NCI-H128 (cell line): ENCODE measurements around the gene MAZ.

Source experiments
- DNase-seq: peaks from one replicate; lab custom pipeline; 2025; ENCODE audit not compliant: unreplicated experiment; lab: John Stamatoyannopoulos, UW

The MAZ gene

DNA sequence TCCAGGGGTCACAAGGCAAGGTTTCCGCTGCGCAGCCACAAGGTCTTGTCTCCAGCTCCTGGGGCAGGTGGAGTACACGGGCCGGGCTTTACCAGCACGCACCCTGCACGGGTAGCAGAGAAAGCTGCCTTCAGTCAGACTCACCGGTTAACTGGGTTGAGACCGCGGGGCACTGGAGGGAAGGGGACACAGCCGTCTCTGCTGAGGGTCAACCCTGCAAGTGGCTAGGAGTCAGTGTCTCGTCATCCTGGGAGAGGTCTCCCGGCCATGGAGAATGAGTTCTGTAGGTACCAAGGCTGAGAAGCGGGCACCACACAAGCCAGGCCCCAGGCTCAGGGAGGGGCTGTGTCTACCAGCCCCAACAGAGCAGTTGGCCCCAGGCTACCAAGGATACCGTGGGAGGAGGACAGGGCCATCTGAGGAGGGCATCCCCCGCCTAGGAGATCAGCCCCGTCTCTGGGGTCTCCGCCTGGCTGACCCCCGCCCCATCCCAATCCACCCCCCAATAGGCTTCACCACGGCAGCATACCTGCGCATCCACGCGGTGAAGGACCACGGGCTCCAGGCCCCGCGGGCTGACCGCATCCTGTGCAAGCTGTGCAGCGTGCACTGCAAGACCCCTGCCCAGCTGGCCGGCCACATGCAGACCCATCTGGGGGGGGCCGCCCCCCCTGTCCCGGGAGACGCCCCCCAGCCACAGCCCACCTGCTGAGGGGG is 2.9 kb downstream of the MAZ start:
- no peak for DNase-seq

DNA sequence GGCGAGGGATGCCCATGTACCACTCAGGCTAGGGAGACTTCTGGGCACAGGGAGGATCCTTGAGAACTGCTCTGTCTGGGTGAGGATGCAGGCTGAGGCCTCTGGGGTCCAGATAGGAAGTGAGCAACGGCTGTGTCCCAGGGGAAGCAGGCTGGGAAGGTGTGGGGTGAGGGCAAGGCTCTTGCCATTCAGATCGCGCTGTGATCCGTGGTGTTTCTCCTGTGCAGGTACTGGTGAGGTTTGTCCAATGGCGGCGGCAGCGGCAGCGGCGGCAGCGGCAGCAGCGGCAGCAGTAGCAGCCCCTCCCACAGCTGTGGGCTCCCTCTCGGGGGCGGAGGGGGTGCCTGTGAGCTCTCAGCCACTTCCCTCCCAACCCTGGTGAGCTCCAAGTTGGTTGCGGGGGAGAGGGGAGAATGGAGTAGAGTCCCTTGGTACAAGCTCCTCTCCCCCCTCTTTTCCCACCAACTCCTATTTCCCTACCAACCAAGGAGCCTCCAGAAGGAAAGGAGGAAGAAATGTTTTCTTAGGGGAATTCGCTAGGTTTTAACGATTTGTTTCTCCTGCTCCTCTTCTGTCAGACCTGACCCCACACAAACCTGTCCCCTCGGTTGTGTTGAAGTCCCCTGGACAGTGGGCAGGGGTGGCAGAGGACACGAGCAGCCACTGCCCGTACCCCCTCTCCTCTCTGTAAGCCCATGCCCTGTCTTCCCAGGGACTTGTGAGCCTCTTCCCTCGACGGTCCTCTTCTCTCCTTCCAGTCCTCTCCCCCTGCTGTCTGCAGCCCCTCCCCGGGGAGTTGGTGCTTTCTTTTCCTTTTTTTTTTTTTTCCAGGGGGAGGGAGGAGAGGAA is 3.7 kb downstream of the MAZ start:
- no peak for DNase-seq

DNA sequence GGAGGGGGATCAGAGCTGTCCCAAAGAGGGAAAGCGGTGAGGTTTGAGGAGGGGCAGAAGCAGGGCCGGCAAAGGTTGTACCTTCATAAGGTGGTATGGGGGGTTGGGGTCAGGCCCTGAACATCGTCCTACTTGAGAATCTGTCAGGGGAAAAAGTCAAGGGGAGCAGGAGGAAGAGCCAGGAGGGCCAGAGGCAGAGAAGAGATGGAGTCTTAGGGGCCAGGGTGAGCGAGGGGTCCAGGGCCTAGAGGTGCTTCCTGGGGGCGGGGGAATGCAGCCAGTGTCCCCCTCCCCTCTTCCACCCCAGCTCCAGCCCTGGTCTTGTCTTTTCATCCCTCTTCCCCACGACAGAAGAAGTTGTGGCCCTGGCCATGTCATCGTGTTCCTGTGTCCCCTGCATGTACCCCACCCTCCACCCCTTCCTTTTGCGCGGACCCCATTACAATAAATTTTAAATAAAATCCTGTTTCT is 4.4 kb downstream of the MAZ start:
- no peak for DNase-seq

DNA sequence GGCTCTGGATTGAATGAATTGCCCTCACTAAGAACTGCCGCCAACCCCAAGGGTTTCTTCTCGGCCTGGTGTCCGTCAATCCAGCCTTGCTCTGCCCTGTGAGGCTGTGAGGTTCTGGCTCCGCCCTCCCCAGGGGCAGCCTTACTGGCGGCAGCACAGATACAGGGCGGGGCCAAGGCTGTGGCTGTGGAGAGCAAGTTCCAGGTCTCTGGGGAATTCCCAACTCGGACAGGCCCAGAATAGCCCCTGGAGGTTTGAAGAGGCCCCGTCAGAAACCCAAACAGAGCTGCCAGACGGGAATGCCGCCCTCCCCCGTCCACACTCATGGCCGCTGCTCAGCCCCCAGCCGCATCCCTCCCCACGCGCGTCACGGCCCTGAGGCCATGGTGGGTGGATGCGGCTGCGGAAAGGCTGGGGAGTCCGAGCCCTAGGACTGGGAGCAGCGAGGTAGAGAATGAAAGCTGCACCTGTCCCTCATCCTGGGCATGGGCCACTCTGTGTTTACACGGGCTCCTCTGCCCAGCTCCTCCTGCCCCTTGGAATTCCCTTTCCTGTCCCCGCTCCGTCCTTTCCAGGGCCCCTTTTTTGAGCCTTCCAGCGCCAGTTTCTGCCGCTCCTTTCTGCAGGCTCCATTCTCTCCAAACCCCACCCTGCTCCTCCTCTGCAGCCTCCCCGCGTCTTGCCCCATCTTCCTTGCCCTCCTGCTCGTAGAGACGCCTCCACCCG is 5.0 kb downstream of the MAZ start:
- DNase-seq: peak; percentile 77

DNA sequence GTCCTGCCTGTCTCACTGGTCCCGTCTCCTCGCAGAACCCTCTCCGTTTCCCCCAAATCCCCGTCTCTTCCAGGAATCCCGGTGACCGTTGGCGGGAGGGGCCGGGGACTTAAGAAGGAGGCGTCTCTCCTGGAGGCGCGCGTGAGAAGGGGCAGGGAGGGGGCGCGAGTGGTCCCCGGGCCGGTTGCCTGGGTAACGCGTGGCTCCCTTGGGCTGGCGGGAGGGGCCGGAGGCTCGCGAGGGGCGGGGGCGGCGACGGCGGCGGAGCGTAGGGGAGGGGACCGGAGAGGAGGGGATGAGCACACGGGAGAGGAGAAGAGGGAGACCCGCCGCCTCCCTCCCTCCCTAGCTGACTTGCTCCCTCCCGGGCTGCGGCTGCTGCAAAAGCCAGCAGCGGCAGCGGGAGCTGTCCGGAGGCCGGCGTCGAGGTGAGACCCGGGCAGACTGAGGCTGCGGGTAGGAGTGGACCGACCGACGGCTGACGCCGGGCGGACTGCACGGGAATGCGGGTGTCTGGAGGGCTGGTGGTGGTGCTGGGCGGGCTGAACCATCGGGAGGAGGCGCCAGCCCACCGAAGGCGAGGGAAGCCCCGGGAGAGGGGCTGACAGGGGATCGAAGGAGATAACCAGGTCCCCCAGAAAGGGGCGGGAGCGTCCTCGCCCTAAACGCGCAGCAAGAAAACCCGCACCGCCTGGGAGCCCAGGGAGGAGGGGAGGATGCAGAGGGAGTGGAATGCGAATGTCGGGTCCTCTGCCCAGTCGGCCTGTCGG is 5.8 kb downstream of the MAZ start, which contains the start of gene PRRT2:
Gene PRRT2 (plus strand): TSS at position 298 of the 770 bp plus-strand sequence. CDS start 862 bp downstream, outside the sequence.
- DNase-seq: no peak

DNA sequence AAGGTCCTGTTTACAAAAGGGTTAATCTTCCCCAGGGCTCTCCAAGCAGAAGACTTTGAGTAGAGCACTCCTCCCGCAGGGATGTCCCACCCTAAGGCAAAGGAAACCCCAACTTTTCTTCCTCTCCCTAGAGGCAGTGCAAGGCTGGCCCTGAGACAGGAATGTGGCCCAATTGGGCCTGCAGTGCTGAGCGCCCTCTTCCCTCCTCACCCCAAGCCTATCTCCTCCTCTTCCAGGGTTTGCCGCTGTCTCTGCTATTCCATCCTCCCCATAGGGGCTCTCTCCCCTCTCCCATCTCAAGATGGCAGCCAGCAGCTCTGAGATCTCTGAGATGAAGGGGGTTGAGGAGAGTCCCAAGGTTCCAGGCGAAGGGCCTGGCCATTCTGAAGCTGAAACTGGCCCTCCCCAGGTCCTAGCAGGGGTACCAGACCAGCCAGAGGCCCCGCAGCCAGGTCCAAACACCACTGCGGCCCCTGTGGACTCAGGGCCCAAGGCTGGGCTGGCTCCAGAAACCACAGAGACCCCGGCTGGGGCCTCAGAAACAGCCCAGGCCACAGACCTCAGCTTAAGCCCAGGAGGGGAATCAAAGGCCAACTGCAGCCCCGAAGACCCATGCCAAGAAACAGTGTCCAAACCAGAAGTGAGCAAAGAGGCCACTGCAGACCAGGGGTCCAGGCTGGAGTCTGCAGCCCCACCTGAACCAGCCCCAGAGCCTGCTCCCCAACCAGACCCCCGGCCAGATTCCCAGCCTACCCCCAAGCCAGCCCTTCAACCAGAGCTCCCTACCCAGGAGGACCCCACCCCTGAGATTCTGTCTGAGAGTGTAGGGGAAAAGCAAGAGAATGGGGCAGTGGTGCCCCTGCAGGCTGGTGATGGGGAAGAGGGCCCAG is 6.7 kb downstream of the MAZ start:
- DNase-seq: no peak

DNA sequence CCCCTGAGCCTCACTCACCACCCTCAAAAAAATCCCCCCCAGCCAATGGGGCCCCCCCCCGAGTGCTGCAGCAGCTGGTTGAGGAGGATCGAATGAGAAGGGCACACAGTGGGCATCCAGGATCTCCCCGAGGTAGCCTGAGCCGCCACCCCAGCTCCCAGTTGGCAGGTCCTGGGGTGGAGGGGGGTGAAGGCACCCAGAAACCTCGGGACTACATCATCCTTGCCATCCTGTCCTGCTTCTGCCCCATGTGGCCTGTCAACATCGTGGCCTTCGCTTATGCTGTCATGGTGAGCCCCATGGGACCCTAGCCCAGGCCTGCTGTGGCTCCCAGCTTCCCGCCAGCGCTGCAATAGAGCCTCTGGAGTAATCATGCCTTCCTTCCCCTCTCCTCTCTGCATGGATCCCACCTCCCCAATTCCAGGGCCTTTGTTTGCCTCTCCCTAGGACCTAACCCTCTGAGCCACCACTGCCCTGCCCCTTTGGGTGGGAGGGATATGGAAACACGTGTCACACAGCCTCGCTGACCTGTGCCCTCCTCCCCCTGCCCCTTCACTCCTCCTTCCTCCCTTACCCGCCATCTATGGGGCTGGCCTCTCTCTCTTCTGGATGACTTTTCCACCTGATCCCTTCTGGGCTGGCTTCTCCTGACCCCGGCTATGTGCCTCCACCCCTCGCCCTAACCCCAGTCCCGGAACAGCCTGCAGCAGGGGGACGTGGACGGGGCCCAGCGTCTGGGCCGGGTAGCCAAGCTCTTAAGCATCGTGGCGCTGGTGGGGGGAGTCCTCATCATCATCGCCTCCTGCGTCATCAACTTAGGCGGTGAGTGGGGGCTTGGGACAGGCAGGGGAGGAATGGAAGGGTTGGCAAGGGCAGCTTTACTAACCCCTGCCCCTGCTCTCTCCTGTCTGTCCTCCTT is 7.6 kb downstream of the MAZ start:
- DNase-seq: no peak

DNA sequence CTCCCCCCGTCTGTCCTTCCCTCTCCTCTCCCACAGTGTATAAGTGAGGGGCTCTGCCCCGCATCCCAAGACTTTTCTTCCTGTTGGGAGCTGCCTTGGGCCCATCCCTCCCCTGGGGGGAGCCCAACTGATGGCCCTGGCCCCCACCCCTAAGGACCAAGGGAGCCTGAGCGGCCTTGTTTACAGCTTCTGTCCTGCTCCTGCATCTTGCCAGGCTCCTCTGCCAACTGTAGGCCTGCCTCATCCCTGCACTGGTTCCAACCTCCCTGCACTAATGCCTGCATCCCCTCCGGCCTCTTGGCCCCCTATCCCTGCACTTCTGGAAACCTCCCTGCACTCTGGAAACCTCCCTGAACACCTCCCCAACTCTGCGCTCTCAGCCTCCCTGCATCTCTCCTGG is 8.3 kb downstream of the MAZ start:
- no peak for DNase-seq

DNA sequence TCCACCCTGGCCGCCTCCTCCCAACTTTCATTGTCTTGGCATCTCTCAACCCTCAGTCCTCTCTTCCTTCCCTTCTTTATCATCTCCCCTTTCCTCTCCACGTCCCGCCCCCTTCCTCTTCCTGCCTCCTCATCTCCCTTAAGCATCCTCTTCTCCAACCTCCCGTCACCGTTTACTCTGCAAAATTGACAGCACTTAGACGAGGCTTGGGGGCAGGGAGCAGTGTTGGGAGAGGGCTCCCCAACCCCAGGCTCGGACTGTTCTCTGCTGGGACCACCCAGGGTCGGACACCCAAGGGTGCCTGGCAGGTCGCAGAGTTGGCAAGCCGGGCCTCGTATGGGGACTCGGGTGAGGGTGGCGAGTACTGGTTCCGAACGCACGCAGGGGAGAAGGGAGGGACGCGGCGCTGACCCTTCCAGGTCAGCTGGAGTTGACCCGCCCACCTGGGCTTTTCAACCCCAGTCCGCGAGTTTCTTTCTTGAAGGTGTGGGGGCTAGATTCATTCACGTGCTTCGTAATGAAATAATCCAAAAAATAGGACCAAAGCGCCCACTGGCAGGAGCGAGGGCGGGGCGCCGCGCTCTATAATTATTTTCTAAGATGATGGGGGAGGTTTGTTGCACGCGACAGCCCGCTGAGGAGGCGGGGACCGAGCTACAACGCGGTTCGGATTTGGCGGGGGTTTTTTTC is 8.8 kb downstream of the MAZ start:
- no peak for DNase-seq

DNA sequence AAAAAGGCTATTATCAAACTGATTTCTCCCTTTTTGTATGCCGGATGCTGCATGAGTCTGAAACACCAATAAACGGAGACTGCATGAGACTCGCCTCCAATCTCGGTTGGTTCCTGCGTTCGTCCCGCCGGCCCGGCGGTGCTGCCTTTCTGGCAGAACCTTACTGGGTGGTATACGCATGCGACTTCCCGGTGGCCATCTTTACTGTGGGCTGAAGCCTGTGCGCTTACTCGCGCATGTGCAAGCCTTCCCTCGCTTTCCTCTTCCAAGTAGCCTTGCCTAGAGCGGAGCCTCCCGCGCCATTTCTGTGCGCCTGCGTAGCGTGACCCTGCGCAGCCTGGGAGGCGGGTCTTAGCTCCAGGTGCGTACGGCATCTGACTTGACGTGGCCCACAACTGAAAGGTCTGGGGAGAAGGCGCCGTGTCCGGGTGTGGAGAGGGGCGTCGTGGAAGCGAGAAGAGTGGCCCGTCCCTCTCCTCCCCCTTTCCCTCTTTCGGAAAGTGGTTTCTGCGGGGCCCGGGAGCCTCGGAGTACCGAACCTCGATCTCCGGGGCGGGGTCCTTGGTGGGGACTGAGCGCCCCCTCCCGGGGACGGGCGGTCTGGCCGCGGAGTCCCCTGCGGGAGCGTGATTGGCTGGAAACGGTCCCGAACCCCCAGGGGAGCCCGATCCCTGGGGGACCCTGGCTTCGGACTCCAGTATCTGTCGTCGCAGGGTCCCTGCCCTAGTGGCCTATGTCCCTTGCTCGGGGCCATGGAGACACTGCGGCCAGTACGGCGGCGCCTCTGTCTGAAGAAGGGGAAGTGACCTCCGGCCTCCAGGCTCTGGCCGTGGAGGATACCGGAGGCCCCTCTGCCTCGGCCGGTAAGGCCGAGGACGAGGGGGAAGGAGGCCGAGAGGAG is 9.7 kb downstream of the MAZ start, which contains the start of gene PAGR1:
Gene PAGR1 (plus strand): TSS at position 360 of the 901 bp plus-strand sequence. CDS start 374 bp downstream, at position 734.
- peak; percentile 88 for DNase-seq

DNA sequence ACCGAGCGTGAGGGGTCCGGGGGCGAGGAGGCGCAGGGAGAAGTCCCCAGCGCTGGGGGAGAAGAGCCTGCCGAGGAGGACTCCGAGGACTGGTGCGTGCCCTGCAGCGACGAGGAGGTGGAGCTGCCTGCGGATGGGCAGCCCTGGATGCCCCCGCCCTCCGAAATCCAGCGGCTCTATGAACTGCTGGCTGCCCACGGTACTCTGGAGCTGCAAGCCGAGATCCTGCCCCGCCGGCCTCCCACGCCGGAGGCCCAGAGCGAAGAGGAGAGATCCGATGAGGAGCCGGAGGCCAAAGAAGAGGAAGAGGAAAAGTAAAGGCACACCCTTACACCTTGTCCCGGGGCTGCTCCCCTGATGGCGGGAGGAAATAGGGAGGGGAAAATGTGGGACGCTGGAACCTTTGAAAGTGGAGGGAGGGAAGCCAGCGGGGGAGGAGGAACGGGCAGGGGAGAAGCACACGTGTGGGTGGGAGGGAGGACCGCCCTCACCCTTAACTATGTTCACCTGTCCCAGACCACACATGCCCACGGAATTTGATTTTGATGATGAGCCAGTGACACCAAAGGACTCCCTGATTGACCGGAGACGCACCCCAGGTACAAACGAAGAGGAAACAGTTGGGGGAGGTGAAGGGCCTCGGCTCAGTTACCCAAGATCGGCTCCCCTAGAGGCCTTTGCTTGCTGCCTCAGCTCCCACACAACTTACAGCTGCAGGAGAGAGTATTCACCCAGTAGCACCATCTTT is 10.5 kb downstream of the MAZ start:
- no peak for DNase-seq

DNA sequence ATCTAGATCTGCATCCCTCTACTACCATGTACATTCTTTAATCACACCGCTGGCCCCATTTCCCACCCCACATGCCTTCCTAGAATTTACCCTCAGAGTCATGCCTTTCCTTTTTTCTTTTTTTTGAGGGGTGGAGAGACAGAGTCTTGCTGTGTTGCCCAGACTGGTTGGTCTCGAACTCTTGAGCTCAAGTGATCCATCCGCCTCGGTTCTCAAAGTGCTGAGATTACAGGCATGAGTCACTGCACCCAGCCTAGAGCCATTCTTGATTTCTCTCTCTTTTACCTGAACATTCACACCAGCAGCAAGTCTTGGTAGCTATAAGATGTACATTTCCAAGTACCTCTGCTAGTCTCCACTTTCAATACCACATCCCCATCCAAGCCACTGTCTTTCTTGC is 11.8 kb downstream of the MAZ start:
- DNase-seq: no peak

DNA sequence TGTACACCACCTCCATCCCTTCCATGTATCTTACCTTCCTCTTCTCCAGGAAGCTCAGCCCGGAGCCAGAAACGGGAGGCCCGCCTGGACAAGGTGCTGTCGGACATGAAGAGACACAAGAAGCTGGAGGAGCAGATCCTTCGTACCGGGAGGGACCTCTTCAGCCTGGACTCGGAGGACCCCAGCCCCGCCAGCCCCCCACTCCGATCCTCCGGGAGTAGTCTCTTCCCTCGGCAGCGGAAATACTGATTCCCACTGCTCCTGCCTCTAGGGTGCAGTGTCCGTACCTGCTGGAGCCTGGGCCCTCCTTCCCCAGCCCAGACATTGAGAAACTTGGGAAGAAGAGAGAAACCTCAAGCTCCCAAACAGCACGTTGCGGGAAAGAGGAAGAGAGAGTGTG is 13.2 kb downstream of the MAZ start:
- DNase-seq: no peak

DNA sequence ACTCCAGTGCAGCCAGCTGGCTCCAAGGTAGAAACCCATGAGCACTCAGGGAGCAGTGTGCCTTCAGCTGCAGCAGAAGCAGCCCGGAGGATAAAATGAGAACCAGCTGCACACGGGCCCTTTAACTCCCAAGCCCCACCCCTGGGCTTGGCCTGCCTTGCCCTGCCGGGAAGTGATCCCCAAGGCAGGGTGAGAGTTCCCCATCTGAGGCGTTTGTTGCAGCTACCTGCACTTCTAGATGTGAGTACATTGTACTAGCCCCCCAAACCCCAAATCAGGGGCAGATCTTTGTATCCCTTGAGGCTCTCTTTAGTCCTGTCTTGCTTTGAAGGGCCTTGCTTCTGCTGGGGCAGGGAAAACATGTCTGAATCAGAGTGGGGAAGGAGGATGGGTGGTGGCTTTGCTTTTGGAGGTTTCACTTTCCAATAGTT is 14.0 kb downstream of the MAZ start, which contains the start of gene MVP:
Gene MVP (plus strand): TSS at position 192 of the 431 bp plus-strand sequence. CDS start 10,088 bp downstream, outside the sequence.
- DNase-seq: no peak

DNA sequence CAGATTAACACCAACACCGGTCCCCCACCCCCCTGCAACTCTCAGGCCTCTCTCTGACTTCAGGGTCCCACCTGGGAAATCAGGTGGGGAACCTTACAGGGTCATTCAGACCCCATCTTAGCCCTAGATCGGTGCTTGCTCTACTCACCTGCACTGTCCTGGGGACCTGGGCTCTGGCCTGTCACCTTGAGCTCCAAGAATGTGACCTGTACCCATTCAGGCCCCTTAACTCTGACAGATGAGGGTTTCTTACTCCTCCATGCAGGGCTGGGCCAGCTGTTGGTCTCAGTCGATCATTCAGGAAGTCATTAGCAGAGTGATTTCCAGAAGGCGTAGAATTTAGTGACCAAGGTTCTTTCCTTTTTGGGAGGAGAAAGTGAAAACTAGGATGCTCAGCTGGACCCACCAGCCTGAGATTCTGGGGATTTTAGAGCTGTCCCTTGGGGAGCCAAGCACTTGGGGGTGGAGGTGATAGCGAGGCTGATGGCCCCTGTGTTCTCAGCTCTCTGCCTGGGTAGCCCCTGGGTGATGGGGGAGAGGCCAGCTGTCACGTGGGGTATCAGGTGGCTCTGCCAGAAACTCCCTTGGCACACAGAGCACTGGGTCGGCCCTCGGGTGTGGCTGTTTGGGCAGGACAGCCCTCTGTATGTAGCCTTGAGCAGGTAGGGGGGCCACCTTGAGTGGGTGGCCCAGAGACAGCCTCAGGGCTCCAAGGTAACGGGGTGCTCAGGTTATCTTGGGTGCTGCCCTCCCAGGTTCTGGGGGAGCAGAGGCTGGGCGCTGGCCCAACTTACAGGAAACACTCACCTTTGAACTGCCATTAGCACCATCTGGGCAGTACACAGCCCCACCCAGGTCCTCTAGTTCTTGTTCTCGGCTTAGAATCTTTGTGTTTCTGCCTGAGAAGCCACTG is 14.7 kb downstream of the MAZ start:
- DNase-seq: no peak
